ENCODE results near the gene EMP2.

Gene EMP2

GRCh38 chr16:10480151-10480550 lies 100.2 kb downstream of the EMP2 start (continued):
- TF ChIP-seq PRDM10 (tag by site-specific recombination; IDR thresholded peaks at IDR 0.05) = no peak
- no peak for TF ChIP-seq ZNF280D (tag by site-specific recombination; IDR thresholded peaks at IDR 0.05)
